ENCODE results near the gene PTH2. TPM values are rescaled to one million over a fixed set of nuclear protein-coding genes. Genes with fewer than 3 reads are reported as not detected.
A peak's percentile ranks its signal among the peaks of the same experiment; 100 is the strongest.

The PTH2 gene
- total and polyA plus RNA-seq, 10 of the 15 experiments (the other 5 are each of a cell fraction or from before 2014, with no cell fraction given) = not detected

DNA sequence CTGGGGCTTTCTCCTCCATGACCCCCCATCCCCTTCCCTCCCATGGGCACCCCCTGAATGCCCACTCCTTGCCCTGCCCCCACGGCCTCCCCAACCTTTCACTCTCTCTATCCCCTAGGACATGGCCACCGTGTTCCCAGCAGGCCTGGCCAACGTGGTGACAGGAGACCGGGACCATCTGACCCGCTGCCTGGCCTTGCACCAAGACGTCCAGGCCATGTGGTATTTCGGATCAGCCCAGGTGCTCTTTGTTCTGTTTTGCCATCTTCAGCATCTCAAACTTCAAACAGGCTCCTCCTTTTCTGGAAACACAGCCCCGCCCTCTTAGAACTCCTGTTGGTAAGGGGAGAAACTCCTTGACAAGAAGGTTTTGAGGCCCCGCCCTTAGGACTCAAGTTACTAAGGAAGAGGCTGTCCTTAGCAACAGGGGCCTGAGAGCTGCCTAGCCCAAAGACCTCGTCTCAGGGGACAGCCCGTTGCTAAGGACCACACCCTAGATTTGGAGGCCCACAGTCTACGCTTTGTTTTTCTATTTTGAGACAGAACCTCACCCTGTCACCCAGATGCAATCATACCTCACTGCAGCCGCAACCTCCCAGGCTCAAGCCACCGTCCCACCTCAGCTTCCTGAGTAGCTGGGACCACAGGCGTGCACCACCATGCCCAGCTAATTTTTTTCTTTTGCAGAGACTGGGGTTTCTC is 45.7 kb upstream of the PTH2 start (continued):
- TF ChIP-seq, protein P1, sequence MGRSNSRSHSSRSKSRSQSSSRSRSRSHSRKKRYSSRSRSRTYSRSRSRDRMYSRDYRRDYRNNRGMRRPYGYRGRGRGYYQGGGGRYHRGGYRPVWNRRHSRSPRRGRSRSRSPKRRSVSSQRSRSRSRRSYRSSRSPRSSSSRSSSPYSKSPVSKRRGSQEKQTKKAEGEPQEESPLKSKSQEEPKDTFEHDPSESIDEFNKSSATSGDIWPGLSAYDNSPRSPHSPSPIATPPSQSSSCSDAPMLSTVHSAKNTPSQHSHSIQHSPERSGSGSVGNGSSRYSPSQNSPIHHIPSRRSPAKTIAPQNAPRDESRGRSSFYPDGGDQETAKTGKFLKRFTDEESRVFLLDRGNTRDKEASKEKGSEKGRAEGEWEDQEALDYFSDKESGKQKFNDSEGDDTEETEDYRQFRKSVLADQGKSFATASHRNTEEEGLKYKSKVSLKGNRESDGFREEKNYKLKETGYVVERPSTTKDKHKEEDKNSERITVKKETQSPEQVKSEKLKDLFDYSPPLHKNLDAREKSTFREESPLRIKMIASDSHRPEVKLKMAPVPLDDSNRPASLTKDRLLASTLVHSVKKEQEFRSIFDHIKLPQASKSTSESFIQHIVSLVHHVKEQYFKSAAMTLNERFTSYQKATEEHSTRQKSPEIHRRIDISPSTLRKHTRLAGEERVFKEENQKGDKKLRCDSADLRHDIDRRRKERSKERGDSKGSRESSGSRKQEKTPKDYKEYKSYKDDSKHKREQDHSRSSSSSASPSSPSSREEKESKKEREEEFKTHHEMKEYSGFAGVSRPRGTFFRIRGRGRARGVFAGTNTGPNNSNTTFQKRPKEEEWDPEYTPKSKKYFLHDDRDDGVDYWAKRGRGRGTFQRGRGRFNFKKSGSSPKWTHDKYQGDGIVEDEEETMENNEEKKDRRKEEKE (IDR thresholded peaks at IDR 0.05) = no peak
- TF ChIP-seq IKZF2 (IDR thresholded peaks at IDR 0.05) (peak; percentile 71), SIN3A (IDR thresholded peaks at IDR 0.05; ENCODE audit: low read depth, low read length) (no peak), ETV6 (conservative IDR thresholded peaks at IDR 0.05 in 1 of 2, IDR thresholded peaks at IDR 0.05 in 1 of 2; ENCODE audit: borderline replicate concordance in 1 of 2, low read depth in 1 of 2) (no peak), ZNF622 (IDR thresholded peaks at IDR 0.05) (no peak), EZH2 (IDR thresholded peaks at IDR 0.05; ENCODE audit: borderline replicate concordance, control insufficient read depth, low read depth, low read length) (no peak), ZBED1 (IDR thresholded peaks at IDR 0.05; ENCODE audit: borderline replicate concordance) (no peak), GATAD2B (conservative IDR thresholded peaks at IDR 0.05; ENCODE audit: low read depth) (0 out of 2 replicates have a peak, but pooled peaks have one; percentile 28), MYC (IDR thresholded peaks at IDR 0.05; ENCODE audit: insufficient read depth, insufficient read length, insufficient replicate concordance, low read length, severe bottlenecking) (no peak), TCF12 (IDR thresholded peaks at IDR 0.05; ENCODE audit: low read depth, low read length) (no peak; the same call in 1 of the 2 replicates)
- TF ChIP-seq, protein P2, sequence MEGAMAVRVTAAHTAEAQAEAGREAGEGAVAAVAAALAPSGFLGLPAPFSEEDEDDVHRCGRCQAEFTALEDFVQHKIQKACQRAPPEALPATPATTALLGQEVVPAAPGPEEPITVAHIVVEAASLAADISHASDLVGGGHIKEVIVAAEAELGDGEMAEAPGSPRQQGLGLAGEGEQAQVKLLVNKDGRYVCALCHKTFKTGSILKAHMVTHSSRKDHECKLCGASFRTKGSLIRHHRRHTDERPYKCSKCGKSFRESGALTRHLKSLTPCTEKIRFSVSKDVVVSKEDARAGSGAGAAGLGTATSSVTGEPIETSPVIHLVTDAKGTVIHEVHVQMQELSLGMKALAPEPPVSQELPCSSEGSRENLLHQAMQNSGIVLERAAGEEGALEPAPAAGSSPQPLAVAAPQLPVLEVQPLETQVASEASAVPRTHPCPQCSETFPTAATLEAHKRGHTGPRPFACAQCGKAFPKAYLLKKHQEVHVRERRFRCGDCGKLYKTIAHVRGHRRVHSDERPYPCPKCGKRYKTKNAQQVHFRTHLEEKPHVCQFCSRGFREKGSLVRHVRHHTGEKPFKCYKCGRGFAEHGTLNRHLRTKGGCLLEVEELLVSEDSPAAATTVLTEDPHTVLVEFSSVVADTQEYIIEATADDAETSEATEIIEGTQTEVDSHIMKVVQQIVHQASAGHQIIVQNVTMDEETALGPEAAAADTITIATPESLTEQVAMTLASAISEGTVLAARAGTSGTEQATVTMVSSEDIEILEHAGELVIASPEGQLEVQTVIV (IDR thresholded peaks at IDR 0.05; ENCODE audit: borderline replicate concordance, partially characterized antibody) = no peak
- TF ChIP-seq, protein P3, sequence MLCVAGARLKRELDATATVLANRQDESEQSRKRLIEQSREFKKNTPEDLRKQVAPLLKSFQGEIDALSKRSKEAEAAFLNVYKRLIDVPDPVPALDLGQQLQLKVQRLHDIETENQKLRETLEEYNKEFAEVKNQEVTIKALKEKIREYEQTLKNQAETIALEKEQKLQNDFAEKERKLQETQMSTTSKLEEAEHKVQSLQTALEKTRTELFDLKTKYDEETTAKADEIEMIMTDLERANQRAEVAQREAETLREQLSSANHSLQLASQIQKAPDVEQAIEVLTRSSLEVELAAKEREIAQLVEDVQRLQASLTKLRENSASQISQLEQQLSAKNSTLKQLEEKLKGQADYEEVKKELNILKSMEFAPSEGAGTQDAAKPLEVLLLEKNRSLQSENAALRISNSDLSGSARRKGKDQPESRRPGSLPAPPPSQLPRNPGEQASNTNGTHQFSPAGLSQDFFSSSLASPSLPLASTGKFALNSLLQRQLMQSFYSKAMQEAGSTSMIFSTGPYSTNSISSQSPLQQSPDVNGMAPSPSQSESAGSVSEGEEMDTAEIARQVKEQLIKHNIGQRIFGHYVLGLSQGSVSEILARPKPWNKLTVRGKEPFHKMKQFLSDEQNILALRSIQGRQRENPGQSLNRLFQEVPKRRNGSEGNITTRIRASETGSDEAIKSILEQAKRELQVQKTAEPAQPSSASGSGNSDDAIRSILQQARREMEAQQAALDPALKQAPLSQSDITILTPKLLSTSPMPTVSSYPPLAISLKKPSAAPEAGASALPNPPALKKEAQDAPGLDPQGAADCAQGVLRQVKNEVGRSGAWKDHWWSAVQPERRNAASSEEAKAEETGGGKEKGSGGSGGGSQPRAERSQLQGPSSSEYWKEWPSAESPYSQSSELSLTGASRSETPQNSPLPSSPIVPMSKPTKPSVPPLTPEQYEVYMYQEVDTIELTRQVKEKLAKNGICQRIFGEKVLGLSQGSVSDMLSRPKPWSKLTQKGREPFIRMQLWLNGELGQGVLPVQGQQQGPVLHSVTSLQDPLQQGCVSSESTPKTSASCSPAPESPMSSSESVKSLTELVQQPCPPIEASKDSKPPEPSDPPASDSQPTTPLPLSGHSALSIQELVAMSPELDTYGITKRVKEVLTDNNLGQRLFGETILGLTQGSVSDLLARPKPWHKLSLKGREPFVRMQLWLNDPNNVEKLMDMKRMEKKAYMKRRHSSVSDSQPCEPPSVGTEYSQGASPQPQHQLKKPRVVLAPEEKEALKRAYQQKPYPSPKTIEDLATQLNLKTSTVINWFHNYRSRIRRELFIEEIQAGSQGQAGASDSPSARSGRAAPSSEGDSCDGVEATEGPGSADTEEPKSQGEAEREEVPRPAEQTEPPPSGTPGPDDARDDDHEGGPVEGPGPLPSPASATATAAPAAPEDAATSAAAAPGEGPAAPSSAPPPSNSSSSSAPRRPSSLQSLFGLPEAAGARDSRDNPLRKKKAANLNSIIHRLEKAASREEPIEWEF (IDR thresholded peaks at IDR 0.05; ENCODE audit: insufficient replicate concordance, low read depth, low read length) = no peak
- TF ChIP-seq, protein P4, sequence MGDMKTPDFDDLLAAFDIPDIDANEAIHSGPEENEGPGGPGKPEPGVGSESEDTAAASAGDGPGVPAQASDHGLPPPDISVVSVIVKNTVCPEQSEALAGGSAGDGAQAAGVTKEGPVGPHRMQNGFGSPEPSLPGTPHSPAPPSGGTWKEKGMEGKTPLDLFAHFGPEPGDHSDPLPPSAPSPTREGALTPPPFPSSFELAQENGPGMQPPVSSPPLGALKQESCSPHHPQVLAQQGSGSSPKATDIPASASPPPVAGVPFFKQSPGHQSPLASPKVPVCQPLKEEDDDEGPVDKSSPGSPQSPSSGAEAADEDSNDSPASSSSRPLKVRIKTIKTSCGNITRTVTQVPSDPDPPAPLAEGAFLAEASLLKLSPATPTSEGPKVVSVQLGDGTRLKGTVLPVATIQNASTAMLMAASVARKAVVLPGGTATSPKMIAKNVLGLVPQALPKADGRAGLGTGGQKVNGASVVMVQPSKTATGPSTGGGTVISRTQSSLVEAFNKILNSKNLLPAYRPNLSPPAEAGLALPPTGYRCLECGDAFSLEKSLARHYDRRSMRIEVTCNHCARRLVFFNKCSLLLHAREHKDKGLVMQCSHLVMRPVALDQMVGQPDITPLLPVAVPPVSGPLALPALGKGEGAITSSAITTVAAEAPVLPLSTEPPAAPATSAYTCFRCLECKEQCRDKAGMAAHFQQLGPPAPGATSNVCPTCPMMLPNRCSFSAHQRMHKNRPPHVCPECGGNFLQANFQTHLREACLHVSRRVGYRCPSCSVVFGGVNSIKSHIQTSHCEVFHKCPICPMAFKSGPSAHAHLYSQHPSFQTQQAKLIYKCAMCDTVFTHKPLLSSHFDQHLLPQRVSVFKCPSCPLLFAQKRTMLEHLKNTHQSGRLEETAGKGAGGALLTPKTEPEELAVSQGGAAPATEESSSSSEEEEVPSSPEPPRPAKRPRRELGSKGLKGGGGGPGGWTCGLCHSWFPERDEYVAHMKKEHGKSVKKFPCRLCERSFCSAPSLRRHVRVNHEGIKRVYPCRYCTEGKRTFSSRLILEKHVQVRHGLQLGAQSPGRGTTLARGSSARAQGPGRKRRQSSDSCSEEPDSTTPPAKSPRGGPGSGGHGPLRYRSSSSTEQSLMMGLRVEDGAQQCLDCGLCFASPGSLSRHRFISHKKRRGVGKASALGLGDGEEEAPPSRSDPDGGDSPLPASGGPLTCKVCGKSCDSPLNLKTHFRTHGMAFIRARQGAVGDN (IDR thresholded peaks at IDR 0.05) = no peak

Data from GM12878 (cell line).